Measurements from ENCODE around the gene RBM47. TPM values are rescaled to one million over a fixed set of nuclear protein-coding genes. Genes with fewer than 3 reads are reported as not detected.

The RBM47 gene
- total and polyA plus RNA-seq, 12 donors = 0.41 to 14.0 (median 2.1) TPM

DNA sequence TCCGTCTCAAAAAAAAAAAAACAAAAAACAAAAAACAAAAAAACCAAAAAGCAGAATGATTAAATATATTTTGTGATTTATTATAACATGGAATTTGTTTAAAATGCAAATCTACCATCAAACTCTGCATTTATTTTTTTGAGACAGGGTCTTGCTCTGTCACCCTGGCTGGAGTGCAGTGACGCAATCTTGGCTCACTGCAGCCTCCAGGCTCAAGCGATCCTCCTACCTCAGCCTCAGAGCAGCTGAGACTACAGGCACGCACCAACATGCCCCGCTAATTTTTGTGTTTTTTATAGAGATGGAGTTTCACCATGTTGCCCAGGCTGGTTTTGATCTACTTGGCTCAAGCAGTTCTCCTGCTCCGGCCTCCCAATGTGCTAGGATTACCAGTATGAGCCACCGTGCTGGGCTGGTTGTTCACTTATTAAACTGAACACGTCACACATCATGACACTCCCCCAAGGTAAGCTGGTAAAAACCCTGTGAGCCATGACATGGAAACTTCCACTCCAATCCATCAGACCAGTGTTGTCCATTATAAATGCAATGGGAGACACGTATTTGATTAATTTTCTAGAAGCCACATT lies 45.7 kb downstream of the RBM47 start:
- no peak for DNase-seq

DNA sequence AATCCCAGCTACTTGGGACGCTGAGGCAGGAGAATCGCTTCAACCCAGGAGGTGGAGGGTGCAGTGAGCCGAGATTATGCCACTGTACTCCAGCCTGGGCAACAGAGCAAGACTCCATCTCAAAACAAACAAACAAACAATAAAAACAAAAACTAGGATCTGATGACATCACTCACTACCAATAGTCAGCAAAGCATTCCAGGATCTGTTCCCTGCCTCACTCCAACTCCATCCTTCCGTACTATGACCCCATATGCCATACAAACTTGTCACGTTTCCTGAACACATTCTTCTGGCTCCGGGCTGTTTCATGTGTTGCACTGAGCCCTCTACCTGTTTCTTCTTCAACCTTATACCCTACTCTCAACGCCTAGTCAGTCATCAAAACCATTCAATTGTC lies 47.3 kb downstream of the RBM47 start:
- WGBS, 2 donors = 89 to 90% methylated on average over 7 of the region's 7 CpGs
- H3K27me3 ChIP-seq = peaks cover 0 to 13% (median 0%) of the 10 kb centered on the region in 7 donors
- DNase-seq (no peak), ATAC-seq (no peak)
- no peaks in the 10 kb centered on the region for H3K36me3 ChIP-seq
- TF ChIP-seq, protein P1, sequence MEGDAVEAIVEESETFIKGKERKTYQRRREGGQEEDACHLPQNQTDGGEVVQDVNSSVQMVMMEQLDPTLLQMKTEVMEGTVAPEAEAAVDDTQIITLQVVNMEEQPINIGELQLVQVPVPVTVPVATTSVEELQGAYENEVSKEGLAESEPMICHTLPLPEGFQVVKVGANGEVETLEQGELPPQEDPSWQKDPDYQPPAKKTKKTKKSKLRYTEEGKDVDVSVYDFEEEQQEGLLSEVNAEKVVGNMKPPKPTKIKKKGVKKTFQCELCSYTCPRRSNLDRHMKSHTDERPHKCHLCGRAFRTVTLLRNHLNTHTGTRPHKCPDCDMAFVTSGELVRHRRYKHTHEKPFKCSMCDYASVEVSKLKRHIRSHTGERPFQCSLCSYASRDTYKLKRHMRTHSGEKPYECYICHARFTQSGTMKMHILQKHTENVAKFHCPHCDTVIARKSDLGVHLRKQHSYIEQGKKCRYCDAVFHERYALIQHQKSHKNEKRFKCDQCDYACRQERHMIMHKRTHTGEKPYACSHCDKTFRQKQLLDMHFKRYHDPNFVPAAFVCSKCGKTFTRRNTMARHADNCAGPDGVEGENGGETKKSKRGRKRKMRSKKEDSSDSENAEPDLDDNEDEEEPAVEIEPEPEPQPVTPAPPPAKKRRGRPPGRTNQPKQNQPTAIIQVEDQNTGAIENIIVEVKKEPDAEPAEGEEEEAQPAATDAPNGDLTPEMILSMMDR (IDR thresholded peaks at IDR 0.05) = no peak
- no peak overlapping the region for H3K27ac ChIP-seq
- intact Hi-C loops (cut with DNase I) = no loop called here
- H3K4me3 ChIP-seq = no peak overlapping the region
- peaks cover 0 to 51% (median 3%) of the 10 kb centered on the region in 9 donors for H3K4me1 ChIP-seq
- no peaks in the 10 kb centered on the region for H3K9me3 ChIP-seq

More for the DNA sequence above, 45.7 kb downstream of the RBM47 start:
- peaks cover 0 to 51% (median 0%) of the 10 kb centered on the region in 9 donors for H3K4me1 ChIP-seq
- no peak overlapping the region for H3K27ac ChIP-seq
- peaks cover 0 to 13% (median 0%) of the 10 kb centered on the region in 7 donors for H3K27me3 ChIP-seq
- WGBS, 2 donors = 93 to 94% methylated on average over 9 of the region's 9 CpGs
- intact Hi-C loops (cut with DNase I) = no loop called here
- no peaks in the 10 kb centered on the region for H3K36me3 ChIP-seq
- H3K4me3 ChIP-seq = no peak overlapping the region
- TF ChIP-seq, protein P1 (IDR thresholded peaks at IDR 0.05) = no peak
- ATAC-seq = no peak
- H3K9me3 ChIP-seq = no peaks in the 10 kb centered on the region

DNA sequence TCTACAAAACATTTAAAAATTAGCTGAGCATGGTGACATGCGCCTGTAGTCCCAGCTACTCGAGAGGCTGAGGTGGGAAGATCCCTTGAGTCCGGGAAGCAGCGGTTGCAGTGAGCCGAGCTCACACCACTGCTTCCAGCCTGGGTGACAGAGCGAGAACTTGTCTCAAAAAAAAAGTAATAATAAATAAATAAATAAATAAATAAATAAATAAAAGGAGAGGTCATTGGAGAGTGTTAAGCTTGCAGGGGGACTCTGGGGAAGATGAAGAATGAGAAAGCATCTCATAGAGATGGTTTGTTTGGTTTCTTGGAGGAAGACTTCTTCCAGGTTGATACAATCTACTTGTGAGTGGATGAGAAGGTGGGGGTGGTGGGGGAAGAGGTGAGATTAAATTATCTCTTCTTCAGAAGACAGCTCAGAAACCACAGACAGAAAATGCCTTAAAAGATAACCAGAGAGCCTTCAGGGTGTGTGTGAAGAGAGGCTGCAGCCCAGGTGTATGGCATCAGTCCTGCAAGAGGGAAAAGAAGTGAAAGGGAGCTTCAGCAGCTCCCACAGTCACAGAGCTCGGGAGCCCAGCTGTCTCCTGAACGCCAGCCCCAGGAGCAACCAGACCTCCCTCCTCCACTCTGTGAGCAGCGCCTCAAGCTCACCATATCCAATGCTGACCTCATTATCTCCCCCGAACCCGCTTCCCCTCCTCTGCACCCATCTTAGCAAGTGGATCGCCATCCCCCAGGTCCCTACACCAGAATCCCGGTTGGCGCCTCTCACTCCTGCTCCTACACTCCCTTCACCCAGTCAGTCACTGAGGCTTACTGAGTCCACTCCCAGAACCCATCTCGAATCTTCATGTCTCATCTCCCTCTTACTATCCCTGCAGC lies 48.2 kb downstream of the RBM47 start:
- TF ChIP-seq, protein P1 (IDR thresholded peaks at IDR 0.05) = no peak
- no peak overlapping the region for H3K4me3 ChIP-seq
- H3K4me1 ChIP-seq = peaks cover 0 to 51% (median 10%) of the 10 kb centered on the region in 9 donors
- H3K36me3 ChIP-seq = no peaks in the 10 kb centered on the region
- WGBS, 2 donors = 76 to 83% methylated on average over 15 of the region's 15 CpGs
- H3K27ac ChIP-seq = no peak overlapping the region
- H3K9me3 ChIP-seq = no peaks in the 10 kb centered on the region
- H3K27me3 ChIP-seq = peaks cover 0 to 13% (median 0%) of the 10 kb centered on the region in 7 donors
- no peak for DNase-seq
- intact Hi-C loops (cut with DNase I) = no loop called here
- no peak for ATAC-seq

DNA sequence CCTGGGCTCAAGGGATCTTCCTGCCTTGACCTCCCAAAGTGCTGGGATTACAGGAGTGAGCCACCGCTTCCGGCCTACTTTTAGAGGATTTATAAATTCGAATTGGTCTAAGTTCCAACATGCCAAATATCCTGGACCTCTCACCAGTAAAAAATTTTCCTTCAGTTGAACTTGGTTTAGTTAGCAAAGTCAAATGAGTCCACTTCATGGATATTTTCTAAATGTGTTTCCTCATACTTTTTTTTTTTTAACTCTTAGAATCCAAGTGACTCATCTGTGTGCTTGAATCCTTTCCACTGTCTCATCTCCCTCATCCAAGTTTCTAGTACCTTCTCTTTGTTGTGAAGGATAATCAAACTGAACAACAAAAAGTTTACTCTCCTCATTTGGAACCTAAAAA lies 49.7 kb downstream of the RBM47 start:
- ATAC-seq (no peak), DNase-seq (no peak)
- peak overlapping the region in 1 of 10 donors; percentile 29 for H3K27ac ChIP-seq
- intact Hi-C loops (cut with DNase I) = no loop called here
- H3K27me3 ChIP-seq = peaks cover 0 to 6% (median 0%) of the 10 kb centered on the region in 7 donors
- TF ChIP-seq, protein P1 (IDR thresholded peaks at IDR 0.05) = no peak
- H3K4me3 ChIP-seq = no peak overlapping the region
- peaks cover 0 to 50% (median 10%) of the 10 kb centered on the region in 9 donors for H3K4me1 ChIP-seq
- H3K36me3 ChIP-seq = no peaks in the 10 kb centered on the region
- WGBS, 2 donors = 74 to 81% methylated on average over 3 of the region's 3 CpGs
- H3K9me3 ChIP-seq = no peaks in the 10 kb centered on the region
